Activated CD8-positive, alpha-beta memory T cell treated with anti-CD3 and anti-CD28 coated beads, Interleukin-2, amount 50 U/mL, for 1 hour (primary cell): Measurements from ENCODE around the gene IRF2.

Source experiments
- DNase-seq: peaks from one replicate; pipeline ENCODE4 v3.0.0-alpha.2; 2020; ENCODE audit errors: extremely low read depth

The IRF2 gene

DNA sequence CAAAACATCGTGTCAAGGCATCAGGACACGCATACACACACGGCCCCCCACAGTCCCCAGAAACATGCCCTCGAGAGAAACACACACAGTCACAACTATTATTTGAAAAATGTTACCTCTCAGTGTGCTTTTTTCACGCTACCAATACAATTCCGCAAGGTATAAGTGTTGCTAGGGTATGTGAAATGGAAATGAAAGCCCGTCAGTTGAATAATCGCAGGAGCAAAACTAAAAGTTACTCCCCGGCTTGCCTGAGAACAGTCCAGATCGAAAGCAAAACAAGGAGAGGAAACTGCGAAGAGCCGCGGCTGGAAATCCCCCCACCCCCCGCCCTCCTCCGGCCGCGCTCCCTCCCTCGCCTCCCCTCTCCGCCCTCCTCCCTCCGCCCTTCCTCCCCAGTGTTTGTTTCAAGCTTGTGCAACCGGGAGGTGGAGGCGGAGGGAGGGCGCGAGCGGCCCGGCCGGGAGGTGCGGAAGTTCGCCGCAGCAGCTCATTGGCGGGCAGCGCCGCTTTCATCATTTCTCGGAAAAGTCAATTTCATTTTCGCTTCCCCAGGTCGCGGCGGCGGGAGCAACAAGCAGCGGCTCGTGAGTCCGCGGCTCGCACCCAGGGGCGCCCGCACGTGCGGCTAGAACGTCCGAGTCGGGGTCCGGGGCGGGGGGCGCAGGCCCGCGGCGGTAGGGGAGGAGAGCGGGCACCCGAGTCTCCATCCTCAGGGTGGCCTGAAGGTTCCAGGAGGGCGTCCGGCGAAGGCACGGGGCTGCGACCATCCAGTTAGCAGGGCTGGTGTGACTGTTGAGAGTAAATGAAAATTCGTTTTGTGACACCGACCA lies at the start of gene IRF2:
Gene IRF2 (minus strand): TSS at position 288 of the 833 bp plus-strand sequence. CDS start 45,486 bp downstream, outside the sequence.
- DNase-seq = peak; percentile 95

DNA sequence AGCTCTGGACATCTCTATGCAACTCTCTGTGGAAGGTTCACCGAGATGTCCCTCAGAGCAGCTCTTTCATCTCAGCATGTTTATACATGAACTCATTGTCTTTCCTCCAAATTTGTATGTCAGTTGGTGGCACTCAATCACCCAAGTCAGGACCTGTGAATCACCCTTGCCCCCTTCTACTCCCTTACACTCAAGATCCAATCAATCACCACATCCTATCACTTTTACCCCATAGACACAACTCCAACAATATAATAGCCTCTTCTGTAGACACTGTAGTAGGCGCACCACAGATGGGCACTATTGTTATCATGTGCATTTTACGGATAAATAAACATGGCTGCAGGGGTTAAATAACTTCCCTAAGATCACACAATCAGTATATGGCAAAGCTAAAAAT lies 41.3 kb upstream of the IRF2 start:
- no peak for DNase-seq

DNA sequence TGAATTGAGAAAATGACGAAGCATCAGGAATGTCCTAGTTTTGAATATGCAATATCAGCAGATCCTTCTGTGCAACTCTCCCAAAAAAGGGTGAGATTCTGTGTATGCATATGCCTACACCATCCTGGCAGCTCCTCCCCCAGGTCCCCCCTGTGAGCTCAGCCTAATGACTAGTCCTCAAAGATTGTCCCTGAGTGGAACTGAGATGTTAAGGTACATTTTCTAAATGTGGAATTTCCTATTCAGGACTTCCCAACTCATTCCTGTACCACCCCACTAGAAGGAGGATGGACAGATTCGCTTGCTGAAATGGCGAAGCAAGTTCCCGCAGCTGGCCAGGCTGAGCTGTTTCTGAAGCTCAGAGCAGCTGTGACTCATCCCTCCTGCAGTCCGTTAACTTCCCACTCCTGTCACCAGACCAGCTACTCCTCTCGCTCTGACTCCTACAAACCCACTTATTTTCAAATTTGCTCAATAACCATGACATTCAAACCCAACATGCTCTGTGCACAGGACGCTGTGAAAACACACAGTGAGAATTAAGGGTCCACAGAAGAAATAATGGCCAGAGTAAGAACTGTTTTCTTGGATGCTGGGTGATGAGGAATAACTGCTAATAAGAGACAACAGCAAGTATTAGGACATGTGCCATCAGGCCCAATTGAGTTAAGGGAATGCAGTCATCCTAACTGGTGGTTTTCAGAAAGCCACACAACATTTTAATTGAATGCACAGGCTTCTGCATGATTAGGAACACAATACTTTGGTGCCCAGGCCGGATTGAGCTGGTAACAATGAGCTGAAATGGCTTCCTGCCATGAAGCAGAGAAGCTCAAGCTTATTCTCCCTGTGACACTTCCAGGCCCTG lies 40.0 kb upstream of the IRF2 start:
- DNase-seq = no peak

GRCh38 chr4:184513802-184514120 lies 39.4 kb upstream of the IRF2 start:
- no peak for DNase-seq

DNA sequence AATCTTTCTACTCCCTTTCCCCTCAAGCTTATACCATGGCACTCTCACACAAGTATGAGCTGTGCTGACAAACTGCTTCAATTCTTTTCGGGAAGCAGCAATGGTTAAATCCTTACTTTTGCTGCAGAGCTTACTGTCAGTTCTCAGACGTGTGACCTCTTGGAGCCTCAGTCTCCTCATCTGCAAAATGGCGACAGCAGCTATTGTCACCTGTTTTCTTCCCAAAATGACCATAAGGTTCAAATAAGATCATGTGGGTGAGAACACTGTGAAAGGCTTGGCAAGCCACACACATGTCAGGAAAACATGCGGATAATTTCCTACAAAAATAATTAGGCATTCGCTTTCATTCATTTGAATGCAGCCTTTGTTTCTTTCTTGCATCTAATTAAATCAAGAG lies 36.8 kb upstream of the IRF2 start:
- no peak for DNase-seq

DNA sequence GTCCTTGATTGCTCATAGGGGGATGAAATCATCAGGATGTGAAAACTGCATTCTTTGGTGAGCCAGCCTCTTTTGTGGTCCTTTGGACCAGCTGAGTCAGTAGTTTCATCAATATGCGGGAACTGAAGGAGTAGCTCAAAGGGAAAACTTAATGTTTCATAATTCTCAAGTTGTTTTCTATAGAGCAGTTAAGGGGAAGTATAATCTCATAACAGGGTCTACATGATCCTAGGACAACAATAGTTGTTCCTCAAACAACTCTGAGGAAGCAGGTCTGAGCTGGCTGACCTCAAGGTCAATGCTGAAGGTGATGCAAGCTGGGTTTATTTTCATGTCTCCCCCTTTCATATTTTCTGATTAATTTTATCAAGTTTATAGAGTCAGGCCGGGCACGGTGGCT lies 36.1 kb upstream of the IRF2 start:
- no peak for DNase-seq

DNA sequence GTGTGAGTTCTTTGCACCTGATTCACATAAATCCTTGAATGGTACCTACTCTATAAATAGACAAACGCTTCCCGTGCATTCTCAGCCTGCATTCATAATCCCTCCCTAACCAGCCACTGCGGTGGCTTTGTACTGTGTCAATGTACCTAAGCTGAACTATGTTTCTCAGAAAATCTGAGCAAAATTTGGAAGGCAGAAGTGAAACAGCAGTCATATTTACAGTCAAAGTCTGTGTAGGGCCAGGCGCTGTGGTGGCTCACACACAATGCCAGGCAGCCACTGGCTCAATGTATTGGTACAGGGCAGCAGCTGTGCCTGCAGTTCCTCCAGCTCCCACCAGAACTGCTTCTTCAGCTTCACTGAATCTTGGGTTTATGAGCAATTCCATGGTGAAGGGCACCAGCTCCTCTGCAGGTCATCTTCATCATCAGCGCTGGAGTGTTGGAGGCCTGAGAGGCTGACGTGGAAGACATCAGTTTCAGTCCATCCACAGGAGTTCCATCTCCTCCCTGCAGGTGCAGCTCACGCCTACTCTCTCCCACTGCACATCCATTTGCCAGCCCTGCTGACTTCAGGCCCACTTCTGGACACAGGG lies 32.3 kb upstream of the IRF2 start:
- no peak for DNase-seq

DNA sequence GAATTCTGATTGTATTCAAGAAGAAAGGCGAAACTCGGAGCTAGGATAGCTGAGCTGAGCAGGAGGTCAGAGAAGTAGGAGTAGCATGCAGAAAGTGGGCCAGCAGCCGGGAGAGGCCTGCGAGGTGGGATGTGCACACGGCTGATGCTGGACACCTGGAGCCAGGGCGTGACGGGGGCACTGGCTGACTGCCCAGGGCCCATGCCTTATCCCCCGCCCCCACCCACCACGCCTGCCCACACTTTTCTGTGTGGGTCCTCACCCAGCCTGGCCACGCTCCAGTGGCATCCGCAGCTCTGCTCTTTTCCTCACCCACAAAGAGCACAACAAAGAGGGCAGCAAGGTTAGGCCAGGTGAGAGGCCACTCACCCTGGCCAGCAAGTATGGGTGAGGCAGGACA lies 30.0 kb upstream of the IRF2 start:
- no peak for DNase-seq

DNA sequence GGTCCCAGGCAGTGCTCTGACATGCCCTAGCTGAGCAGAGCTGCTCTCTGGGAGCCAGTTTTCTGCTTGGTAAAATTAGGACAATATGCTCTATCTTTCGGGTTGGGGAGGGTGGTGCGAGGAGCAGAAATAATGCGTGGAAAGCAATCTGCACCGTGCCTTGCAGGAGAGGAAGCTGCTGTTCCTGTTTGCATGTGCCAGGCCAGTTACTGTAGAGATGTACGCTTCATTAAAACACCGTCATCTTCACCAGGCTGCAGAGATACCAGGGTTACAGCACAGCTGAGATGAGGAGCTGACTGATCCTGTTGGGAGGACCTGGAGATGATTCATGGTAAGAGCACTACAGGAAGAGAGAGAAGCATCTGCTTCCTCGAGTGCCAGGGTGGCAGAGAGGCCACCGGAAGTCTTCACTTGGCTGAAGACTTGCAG lies 29.5 kb upstream of the IRF2 start:
- no peak for DNase-seq

GRCh38 chr4:184500748-184501589 lies 26.6 kb upstream of the IRF2 start:
- DNase-seq = no peak

GRCh38 chr4:184499996-184500395 lies 25.6 kb upstream of the IRF2 start:
- DNase-seq = no peak

DNA sequence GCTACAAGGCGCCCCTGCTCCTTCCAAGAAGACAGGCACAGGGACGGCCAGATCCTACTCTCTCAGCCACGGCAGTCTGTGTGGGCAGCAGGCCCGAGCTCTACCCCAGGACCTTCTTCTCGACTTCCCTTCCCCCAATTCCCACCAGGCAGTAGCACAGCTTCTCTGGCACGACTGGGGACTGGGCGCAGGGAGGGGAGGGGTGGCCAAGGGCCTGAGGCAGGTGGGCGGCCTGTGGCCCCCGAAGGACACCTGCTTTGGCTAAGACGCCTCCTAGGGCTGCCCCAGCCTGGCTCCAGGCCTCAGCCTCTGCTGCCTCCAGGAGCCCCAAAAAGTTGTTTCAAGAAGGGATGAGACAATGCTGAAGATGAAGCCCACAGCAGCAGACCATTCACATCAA lies 24.2 kb upstream of the IRF2 start:
- DNase-seq = no peak

DNA sequence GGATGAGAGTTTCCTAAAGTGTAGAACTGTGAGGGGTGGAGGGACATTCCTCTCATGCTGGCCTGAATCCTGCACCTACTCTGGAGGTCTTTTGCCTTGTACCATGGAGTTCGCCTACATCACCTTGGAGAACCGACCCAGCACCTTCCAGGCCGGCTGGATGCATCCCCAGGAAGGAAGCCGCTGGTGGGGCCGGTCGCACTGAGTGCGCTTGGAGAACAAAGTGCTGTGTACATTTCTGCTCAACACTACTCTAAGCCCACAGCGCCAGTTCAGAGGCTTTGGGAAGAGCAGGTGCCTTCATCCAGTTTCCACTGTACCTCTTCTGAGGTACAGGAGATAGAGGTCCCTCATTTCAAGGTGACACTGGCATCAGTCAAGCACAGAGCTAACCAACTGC lies 15.4 kb upstream of the IRF2 start:
- DNase-seq = no peak

DNA sequence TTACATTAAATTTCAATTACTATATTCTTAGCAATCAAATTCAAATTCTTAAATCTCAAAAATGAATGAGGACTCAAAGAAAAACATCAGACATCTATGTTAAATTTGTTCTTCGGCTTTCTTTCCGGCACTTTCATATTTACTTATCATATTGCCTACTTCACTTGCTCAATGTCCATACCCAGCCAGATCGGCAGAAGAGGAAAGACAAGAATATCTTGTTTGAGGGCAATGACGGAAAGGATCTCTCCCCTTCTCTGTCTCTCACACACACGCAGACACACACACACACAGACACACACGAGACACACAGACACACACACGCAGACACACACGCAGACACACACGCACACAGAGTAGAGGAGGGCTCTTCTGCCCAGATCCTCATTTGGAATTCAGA lies 13.2 kb upstream of the IRF2 start:
- no peak for DNase-seq

DNA sequence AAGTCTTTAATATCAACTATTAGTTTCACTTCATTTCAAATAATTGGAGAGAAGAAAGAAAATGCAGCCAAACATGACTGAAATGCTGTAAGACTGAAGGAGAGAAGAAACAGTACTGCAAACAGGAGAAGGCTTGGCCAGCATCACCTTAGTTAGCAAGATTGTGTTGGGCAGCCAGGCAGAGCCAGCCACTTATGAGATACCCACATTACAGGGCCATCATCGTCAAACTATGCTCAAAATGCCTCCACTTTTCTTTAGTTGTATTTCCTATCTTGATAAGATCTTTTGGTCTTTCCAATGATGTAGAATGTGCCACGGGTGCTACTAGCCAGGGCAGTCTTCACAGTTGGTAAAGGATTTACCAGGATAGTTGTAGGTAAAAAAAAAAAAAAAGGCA lies 10.9 kb upstream of the IRF2 start:
- DNase-seq = no peak

- no peak for DNase-seq
Measured at GRCh38 chr4:184481544-184481943, 7.2 kb upstream of the IRF2 start.

GRCh38 chr4:184479516-184479950 lies 5.2 kb upstream of the IRF2 start:
- DNase-seq = no peak

DNA sequence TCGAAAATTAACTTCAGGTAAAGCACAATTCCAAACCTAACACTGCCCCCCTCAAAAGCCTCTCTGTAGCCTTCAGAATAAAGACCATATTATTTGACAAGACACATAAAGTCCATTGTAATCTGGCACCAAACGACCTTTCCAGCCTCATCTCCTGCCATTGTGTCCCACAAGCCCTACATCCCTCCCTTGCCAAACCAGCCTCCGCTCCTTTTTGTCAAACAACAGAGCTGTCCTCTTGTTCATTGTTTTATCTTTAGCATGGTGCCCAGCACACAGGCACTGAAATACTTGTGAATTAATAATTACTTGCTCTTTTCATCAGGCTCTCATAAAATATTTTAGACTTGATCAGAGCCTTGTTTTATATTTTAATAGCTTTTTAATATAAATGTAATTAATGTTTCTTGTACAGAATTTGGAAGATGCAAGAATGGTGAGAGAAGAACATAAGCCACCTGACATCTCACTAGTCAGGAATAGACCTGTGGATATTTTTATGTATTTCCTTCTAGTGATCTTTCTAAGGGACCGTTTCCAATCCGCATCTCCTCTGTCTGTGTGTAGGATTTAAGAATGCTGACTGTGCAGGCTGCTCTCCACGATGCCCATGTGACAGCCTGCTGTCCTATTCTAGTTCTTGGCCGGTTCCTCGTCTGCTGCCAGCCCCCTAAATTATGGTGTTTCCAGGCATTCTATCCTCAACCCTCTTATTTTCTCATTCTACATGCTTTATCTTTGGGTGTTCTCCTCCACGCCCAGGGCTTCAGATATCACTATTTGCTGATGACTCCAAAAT lies 3.0 kb upstream of the IRF2 start:
- DNase-seq = no peak

- no peak for DNase-seq
Measured at GRCh38 chr4:184476695-184477094, 2.3 kb upstream of the IRF2 start.

DNA sequence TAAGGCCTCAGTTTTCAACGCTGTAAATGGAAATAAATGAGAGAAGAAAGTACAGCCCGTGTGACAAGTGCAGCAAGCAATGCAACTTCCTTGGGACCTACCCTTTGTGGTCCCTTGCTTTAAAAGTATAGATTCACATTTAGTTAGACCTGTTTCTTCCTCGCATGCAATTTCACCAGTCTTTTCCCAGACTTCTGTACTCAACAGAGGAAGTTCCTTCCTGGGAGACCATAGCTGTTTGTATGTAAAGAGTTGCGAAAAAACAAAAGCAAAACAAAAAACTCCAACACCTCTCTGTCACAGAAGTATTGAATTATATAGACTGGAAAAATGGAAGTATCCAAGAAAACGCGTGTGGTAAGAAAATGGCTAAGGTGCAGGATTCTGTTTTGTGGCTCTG lies 1.1 kb upstream of the IRF2 start:
- no peak for DNase-seq

DNA sequence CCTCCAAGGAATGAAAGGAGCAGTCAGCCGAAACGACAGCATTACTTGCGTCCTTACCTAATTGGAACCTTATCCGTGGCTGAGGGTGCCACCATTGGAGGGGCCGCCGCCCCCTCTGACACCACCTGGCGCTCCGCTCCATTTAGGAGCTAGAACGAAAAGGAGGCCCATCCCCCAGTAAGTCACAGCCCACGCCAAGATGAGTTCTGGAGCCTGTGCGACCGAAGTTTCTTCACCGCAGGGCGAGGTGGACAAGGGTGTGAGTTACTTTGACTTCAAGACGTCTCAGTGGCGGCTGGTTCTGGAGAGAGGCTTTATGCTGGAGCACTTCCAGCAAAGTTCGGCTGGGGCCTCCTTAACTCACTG lies 729 bp upstream of the IRF2 start:
- DNase-seq = no peak
